WTC11 (cell line): ENCODE results near the gene OTOGL. TPM values are rescaled to one million over a fixed set of nuclear protein-coding genes. Genes with fewer than 3 reads are reported as not detected.

Source experiments
- ATAC-seq: fragments of 200-7000 bp; cut with Tn5 transposase; 2 replicates; pipeline ENCODE4 v1.10.0; 2021; ENCODE audit warnings: mild to moderate bottlenecking, moderate library complexity
- CTCF ChIA-PET: fragments of 300-600 bp; sonication (Branson Sonifier 250); formaldehyde crosslinking; loops from one replicate; lab custom pipeline; 2021; ENCODE audit warnings: antibody characterized with exemption; lab: Charles Lee
- POLR2A ChIA-PET: fragments of 350-600 bp; sonication (Branson Sonifier 250); formaldehyde crosslinking; loops from one replicate; lab custom pipeline; 2021; ENCODE audit warnings: antibody characterized with exemption; lab: Charles Lee
- DNase-seq: peaks from one replicate; pipeline ENCODE4 v3.0.0; 2021; ENCODE audit warnings: low spot score
- H3K27ac Mint-ChIP-seq: 2 replicates; pipeline ENCODE4 v1.8.0; 2021; ENCODE audit warnings: mixed read lengths
- H3K27me3 Mint-ChIP-seq: 2 replicates; pipeline ENCODE4 v1.8.0; 2021; ENCODE audit warnings: low read depth, mild to moderate bottlenecking, moderate library complexity, mixed read lengths
- H3K36me3 Mint-ChIP-seq: 2 replicates; pipeline ENCODE4 v1.8.0; 2021; ENCODE audit warnings: mixed read lengths
- H3K4me1 Mint-ChIP-seq: 2 replicates; pipeline ENCODE4 v1.8.0; 2022; ENCODE audit warnings: mixed read lengths
- H3K4me3 Mint-ChIP-seq: 2 replicates; pipeline ENCODE4 v1.8.0; 2021; ENCODE audit warnings: mild to moderate bottlenecking, moderate library complexity, mixed read lengths
- H3K9me3 Mint-ChIP-seq: 2 replicates; pipeline ENCODE4 v1.8.0; 2021; ENCODE audit warnings: mixed read lengths
- AFF4 ChIP-seq: sonication (generic); formaldehyde crosslinking; IDR thresholded peaks from 2 replicates; pipeline ENCODE4 v1.8.1; 2023; ENCODE audit warnings: mild to moderate bottlenecking, missing genetic modification reagents, borderline replicate concordance
- ATF2 ChIP-seq: sonication (generic); formaldehyde crosslinking; IDR thresholded peaks from 2 replicates; pipeline ENCODE4 v1.8.1; 2022; ENCODE audit warnings: low read depth, missing genetic modification reagents, borderline replicate concordance
- E2F4 ChIP-seq: sonication (generic); formaldehyde crosslinking; IDR thresholded peaks from 2 replicates; pipeline ENCODE4 v1.8.1; 2022; ENCODE audit warnings: low read depth, mild to moderate bottlenecking, moderate library complexity, missing genetic modification reagents, borderline replicate concordance
- ESRRA ChIP-seq: sonication (generic); formaldehyde crosslinking; IDR thresholded peaks from 2 replicates; pipeline ENCODE4 v1.8.1; 2022; ENCODE audit warnings: mild to moderate bottlenecking, missing genetic modification reagents, borderline replicate concordance
- FOXP1 ChIP-seq: sonication (generic); formaldehyde crosslinking; IDR thresholded peaks from 2 replicates; pipeline ENCODE4 v1.8.0; 2022; ENCODE audit warnings: missing genetic modification reagents, mild to moderate bottlenecking, moderate library complexity, borderline replicate concordance
- FOXP4 ChIP-seq: sonication (generic); formaldehyde crosslinking; IDR thresholded peaks from 2 replicates; pipeline ENCODE4 v1.8.0; 2022; ENCODE audit warnings: mild to moderate bottlenecking, missing genetic modification reagents
- GTF2I ChIP-seq: fragments of 250-450 bp; sonication (Bioruptor Pico); conservative IDR thresholded peaks from 2 replicates; pipeline ENCODE4 v1.4.0; 2021; ENCODE audit warnings: mild to moderate bottlenecking
- HMGXB4 ChIP-seq: sonication (generic); formaldehyde crosslinking; IDR thresholded peaks from 2 replicates; pipeline ENCODE4 v1.8.1; 2023; ENCODE audit warnings: mild to moderate bottlenecking, moderate library complexity, missing genetic modification reagents
- JAZF1 ChIP-seq: fragments of 250-450 bp; sonication (Bioruptor Pico); IDR thresholded peaks from 2 replicates; pipeline ENCODE4 v1.9.0; 2021; ENCODE audit warnings: moderate library complexity, mild to moderate bottlenecking, inconsistent platforms
- JUN ChIP-seq: sonication (generic); formaldehyde crosslinking; IDR thresholded peaks from 2 replicates; pipeline ENCODE4 v1.8.0; 2023; ENCODE audit warnings: mild to moderate bottlenecking, missing genetic modification reagents
- NFATC4 ChIP-seq: fragments of 250-450 bp; sonication (Bioruptor Pico); IDR thresholded peaks from 2 replicates; pipeline ENCODE4 v1.9.0; 2021; ENCODE audit warnings: mild to moderate bottlenecking
- PRRX2 ChIP-seq: fragments of 250-450 bp; sonication (Bioruptor Pico); IDR thresholded peaks from 2 replicates; pipeline ENCODE4 v1.8.0; 2021; ENCODE audit warnings: mild to moderate bottlenecking
- RORB ChIP-seq: fragments of 250-450 bp; sonication (Bioruptor Pico); IDR thresholded peaks from 2 replicates; pipeline ENCODE4 v1.9.0; 2021; ENCODE audit warnings: mild to moderate bottlenecking
- SMAD3 ChIP-seq: sonication (generic); formaldehyde crosslinking; IDR thresholded peaks from 2 replicates; pipeline ENCODE4 v1.8.0; 2022; ENCODE audit warnings: missing genetic modification reagents, mild to moderate bottlenecking, borderline replicate concordance
- SOX15 ChIP-seq: fragments of 250-450 bp; sonication (Bioruptor Pico); IDR thresholded peaks from 2 replicates; pipeline ENCODE4 v1.9.0; 2021; ENCODE audit warnings: mild to moderate bottlenecking
- SP1 ChIP-seq: sonication (generic); formaldehyde crosslinking; conservative IDR thresholded peaks from 2 replicates; pipeline ENCODE4 v1.8.1; 2022; ENCODE audit warnings: missing genetic modification reagents
- USF2 ChIP-seq: sonication (generic); formaldehyde crosslinking; IDR thresholded peaks from 2 replicates; pipeline ENCODE4 v1.8.1; 2023; ENCODE audit warnings: mild to moderate bottlenecking, missing genetic modification reagents, moderate library complexity
- ZBTB21 ChIP-seq: sonication (generic); formaldehyde crosslinking; IDR thresholded peaks from 2 replicates; pipeline ENCODE4 v1.8.1; 2023; ENCODE audit warnings: mild to moderate bottlenecking, missing genetic modification reagents, borderline replicate concordance
- ZMAT4 ChIP-seq: fragments of 250-450 bp; sonication (Bioruptor Pico); IDR thresholded peaks from 2 replicates; pipeline ENCODE4 v1.9.0; 2021; ENCODE audit warnings: mild to moderate bottlenecking
- ZNF138 ChIP-seq: sonication (generic); formaldehyde crosslinking; conservative IDR thresholded peaks from 2 replicates; pipeline ENCODE4 v1.8.1; 2022; ENCODE audit warnings: mild to moderate bottlenecking, moderate library complexity, missing genetic modification reagents
- ZNF396 ChIP-seq: fragments of 250-450 bp; sonication (Bioruptor Pico); IDR thresholded peaks from 2 replicates; pipeline ENCODE4 v1.8.0; 2021; ENCODE audit warnings: mild to moderate bottlenecking, moderate library complexity, borderline replicate concordance
- total RNA-seq: library from RNA; stranded (reverse); gene quantifications from 3 replicates; pipeline ENCODE4 v1.2.3, GENCODE V29; 2021

Gene OTOGL
- total RNA-seq, 1 experiment from 2014 or later = 0.55 TPM

GRCh38 chr12:80059875-80060274, 39.5 kb upstream of the OTOGL start:
- H3K9me3 Mint-ChIP-seq = no peaks in the 10 kb centered on the region
- POLR2A ChIA-PET = no interaction called here
- H3K4me3 Mint-ChIP-seq = no peak overlapping the region
- H3K27me3 Mint-ChIP-seq = no peaks in the 10 kb centered on the region
- no peak for TF ChIP-seq FOXP1 (CRISPR knock-in tag)
- TF ChIP-seq SOX15 (CRISPR knock-in tag) = no peak
- no peak for TF ChIP-seq E2F4 (CRISPR knock-in tag)
- no peak for TF ChIP-seq SMAD3
- no peak for TF ChIP-seq AFF4 (CRISPR knock-in tag)
- TF ChIP-seq ESRRA = no peak
- TF ChIP-seq FOXP4 (CRISPR knock-in tag) = no peak
- no peak for TF ChIP-seq GTF2I
- TF ChIP-seq RORB (CRISPR knock-in tag) = no peak
- TF ChIP-seq ZMAT4 (CRISPR knock-in tag) = no peak
- TF ChIP-seq ZBTB21 = no peak
- TF ChIP-seq NFATC4 (CRISPR knock-in tag) = no peak
- TF ChIP-seq JAZF1 = no peak
- no peak for ATAC-seq
- no peaks in the 10 kb centered on the region for H3K36me3 Mint-ChIP-seq
- DNase-seq = no peak
- peaks cover 7% of the 10 kb centered on the region; the same call in 1 of the 2 replicates for H3K4me1 Mint-ChIP-seq
- CTCF ChIA-PET = no interaction called here
- H3K27ac Mint-ChIP-seq = peak overlapping the region; percentile 27

- DNase-seq = no peak
- Mint-ChIP-seq H3K4me3 (no peak overlapping the region), H3K4me1 (peaks cover 7% of the 10 kb centered on the region), H3K36me3 (no peaks in the 10 kb centered on the region), H3K27me3 (no peaks in the 10 kb centered on the region), H3K9me3 (no peaks in the 10 kb centered on the region), H3K27ac (no peak overlapping the region)
- ChIA-PET CTCF (no interaction called here), POLR2A (no interaction called here)
- no peak for ATAC-seq
- TF ChIP-seq JUN (CRISPR knock-in tag) = no peak
- no peak for TF ChIP-seq ZNF138 (CRISPR knock-in tag)
- TF ChIP-seq SP1 (CRISPR knock-in tag) = no peak
- no peak for TF ChIP-seq ZNF396
- TF ChIP-seq USF2 (CRISPR knock-in tag) = no peak
- TF ChIP-seq PRRX2 (CRISPR knock-in tag) = no peak
- no peak for TF ChIP-seq AFF4 (CRISPR knock-in tag)
- TF ChIP-seq JAZF1 = no peak
- no peak for TF ChIP-seq HMGXB4 (CRISPR knock-in tag)
- TF ChIP-seq ATF2 (CRISPR knock-in tag) = no peak
Observed at GRCh38 chr12:80064269-80064668, 35.1 kb upstream of the OTOGL start.
